Activated T-cell treated with anti-CD3 and anti-CD28 coated beads for 48 hours (primary cell): ENCODE measurements around the gene KRTAP10-4.
"Not testable (repeated sequence)": the region's sequence is repeated elsewhere in the genome, so short reads cannot be mapped to it uniquely, and the experiment has no call there.

Experiments used
- DNase-seq: peaks from one replicate; pipeline ENCODE4 v3.0.0-alpha.2; 2020; ENCODE audit warnings: low read depth

KRTAP10-4 gene

DNA sequence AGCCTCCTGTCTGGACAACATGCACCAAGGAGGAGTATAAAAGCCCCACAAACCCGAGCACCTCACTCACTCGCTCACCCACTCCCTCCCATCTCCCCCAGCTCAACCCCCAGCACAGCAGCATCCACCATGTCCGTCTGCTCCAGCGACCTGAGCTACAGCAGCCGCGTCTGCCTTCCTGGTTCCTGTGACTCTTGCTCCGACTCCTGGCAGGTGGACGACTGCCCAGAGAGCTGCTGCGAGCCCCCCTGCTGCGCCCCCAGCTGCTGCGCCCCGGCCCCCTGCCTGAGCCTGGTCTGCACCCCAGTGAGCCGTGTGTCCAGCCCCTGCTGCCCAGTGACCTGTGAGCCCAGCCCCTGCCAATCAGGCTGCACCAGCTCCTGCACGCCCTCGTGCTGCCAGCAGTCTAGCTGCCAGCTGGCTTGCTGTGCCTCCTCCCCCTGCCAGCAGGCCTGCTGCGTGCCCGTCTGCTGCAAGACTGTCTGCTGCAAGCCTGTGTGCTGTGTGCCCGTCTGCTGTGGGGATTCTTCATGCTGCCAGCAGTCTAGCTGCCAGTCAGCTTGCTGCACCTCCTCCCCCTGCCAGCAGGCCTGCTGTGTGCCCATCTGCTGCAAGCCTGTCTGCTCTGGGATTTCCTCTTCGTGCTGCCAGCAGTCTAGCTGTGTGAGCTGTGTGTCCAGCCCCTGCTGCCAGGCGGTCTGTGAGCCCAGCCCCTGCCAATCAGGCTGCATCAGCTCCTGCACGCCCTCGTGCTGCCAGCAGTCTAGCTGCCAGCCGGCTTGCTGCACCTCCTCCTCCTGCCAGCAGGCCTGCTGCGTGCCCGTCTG lies at the start of gene KRTAP10-4:
TSS of gene KRTAP10-4 (plus strand) at position 100 of the 827 bp plus-strand sequence. CDS start at position 130, 30 bp downstream.
- DNase-seq, result not testable (repeated sequence)

DNA sequence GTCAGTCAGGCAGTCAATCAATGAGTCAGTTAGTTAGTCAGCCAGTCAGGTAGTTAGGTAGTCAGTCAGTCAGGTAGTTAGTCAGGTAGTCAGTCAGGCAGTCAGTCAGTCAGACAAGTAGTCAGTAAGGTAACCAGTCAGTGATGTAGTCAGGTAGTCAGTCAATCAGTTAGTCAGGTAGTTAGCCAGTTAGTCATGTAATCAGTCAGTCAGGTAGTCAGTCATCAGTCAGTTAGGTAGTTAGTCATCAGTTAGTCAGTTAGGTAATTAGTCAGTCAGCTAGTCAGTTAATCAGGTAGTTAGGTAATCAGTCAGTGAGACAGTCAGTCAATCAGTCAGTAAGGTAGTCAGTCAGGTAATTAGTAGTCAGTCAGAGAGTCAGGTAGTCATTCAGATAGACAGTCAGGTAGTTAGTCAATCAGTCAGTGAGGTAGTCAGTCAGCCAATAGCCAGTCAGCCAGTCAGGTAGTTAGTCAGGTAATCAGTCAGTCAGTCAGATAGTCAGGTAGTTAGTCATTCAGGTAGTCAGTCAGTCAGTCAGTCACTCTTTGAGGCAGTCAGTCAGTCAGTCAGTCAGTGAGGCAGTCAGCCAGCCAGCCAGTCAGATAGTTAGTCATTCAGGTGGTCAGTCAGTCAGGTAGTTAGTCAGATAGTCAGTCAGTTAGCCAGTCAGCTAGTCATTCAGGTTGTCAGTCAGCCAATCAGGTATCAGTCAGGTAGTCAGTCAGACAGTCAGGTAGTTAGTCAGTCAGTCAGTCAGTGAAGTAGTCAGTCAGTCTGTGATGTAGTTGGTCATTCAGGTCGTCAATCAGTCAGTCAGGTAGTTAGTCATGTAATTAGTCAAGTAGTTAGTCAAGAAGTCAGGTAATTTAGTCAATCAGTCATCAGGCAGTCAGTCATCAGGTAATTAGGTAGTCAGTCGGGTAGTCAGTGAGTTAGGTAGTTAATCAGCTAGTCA lies 48.8 kb upstream of the KRTAP10-4 start:
- no peak for DNase-seq

- DNase-seq, result no peak
Measured at GRCh38 chr21:44525391-44526095, 48.0 kb upstream of the KRTAP10-4 start.

DNA sequence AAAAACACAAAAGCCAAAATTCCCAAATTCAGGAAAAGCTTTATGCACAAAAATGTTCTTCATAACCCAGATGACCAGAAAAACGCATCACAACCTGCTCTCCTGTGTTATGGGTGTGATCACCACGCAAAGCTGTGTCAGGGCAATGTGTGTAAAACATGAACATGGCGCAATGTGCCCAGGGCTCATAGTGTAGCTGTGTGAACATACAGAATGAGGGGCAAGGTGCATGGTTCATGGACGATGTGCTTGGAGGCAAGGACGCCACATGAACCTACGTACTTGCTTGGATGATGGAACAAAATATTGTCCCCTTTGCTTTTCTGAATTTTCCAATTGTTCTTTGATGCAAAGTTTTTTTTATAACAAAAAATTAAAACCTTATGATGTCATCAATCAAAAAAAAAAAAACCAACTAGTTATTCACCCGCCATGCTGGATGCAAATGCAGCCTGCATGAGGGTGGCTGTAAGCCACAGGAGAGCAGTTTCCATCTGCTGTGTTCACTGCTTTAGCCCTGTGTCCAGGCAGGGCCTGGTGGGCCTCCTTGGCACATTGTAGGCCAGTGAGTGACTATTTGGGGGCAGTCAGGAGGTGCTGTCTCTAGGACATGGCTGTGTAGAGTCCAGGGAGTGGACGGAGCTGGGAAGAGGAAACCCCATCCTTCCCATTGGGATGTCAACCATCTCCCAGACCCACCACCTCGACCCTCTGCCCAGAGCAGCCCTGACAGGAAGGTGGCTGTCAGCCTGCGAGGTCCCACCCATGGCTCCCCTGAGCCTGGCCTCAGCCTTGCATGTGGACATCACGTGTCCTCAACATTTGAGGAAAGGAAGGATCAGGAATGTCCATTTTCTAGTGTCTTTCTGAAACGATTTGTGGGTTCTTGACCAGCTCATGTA lies 47.2 kb upstream of the KRTAP10-4 start:
- DNase-seq, result no peak

GRCh38 chr21:44527156-44527982 lies 46.2 kb upstream of the KRTAP10-4 start:
- DNase-seq, result no peak

- no peak for DNase-seq
Measured at GRCh38 chr21:44527983-44528633, 45.4 kb upstream of the KRTAP10-4 start.

GRCh38 chr21:44528634-44528995 lies 44.9 kb upstream of the KRTAP10-4 start:
- no peak for DNase-seq

- no peak for DNase-seq
Measured at GRCh38 chr21:44529011-44529421, 44.5 kb upstream of the KRTAP10-4 start.

GRCh38 chr21:44529503-44530125 lies 43.9 kb upstream of the KRTAP10-4 start:
- no peak for DNase-seq

GRCh38 chr21:44530221-44530902 lies 43.2 kb upstream of the KRTAP10-4 start:
- DNase-seq, result no peak

DNA sequence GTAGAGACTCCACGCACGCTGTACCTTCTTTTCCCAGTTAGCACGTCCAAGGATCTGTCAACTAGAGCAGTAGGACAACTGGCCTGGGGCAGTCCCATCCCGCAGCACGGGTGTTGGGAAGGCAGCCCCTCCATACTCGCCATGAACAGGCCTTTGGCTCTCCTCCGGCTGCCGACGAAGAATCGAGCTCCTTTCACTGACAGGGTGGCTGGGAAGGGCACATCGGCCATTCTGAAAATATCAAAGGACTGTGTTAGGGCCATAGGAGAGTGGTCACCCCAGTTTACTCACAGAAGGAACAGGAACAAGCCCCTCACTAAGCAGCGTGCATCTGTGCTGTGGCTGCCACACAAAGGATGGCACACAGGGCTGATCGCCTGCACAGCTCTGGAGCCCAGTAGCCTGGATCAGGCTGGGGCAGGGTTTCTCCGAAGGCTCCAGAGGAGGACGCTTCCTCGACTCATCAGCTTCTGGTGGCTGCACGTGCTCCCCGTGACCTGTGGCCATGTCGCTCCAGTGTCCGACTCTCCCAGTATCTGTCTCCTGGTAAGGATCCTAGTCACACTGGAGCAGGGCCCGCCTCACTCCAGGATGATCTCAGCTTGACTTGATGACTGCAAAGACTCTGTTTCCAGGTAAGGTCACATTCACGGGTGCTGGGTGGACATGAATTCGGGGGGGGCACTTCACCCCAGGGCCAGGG lies 42.5 kb upstream of the KRTAP10-4 start:
- no peak for DNase-seq

- no peak for DNase-seq
Measured at GRCh38 chr21:44531606-44532564, 41.6 kb upstream of the KRTAP10-4 start.

DNA sequence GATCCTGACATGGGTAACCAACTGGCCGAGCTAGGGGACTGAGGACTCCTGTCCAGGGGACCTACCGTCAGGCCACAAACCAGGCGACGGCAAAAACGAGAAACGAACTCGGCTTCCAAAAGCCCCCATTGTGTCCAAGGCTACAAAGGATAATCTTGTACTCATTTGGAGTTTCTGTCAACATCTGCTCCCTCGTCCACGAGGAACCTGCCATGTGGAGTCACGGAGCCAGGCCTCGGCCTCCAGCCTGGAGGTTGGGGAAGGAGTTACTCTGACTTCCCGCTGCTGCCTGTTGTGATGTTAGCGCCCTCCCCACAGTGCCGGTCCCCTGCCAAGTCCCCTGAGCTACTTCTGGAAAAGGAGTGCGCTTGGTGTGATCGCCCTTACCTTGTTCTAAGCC lies 40.8 kb upstream of the KRTAP10-4 start:
- no peak for DNase-seq

- no peak for DNase-seq
Measured at GRCh38 chr21:44533121-44533890, 40.2 kb upstream of the KRTAP10-4 start.

DNA sequence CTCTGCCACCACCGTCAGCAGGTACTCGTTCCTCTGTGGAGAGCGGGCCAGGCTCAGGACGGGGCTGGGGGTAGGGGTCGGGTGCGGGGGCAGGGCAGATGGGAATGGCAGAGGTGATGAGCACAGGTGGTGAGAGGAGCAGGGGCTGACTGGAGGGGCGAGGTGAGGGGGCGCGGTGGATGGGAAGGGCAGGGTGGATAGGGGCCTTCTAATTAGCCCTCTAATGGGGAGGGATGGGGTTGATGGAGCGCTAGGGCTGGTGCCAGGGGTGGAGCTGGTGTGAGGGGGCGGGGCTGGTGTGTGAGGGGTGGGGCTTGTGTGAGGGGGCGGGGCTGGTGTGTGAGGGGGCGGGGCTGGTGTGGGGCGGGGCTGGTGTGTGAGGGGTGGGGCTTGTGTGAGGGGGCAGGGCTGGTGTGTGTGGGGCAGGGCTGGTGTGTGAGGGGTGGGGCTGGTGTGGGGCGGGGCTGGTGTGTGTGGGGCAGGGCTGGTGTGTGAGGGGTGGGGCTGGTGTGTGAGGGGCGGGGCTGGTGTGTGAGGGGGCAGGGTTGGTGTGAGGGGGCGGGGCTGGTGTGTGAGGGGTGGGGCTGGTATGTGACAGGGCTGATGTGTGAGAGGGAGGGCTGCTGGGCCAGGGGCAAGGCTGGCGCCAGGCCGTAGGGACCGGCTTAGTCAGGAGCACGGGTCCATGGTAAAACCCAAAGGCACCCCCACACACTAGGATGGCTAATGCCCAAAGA lies 39.5 kb upstream of the KRTAP10-4 start:
- DNase-seq, result no peak
